ENCODE measurements around the gene PDE2A.

GRCh38 chr11:72673284-72673942, 809 bp downstream of the PDE2A start:
- TF ChIP-seq CTCF (IDR thresholded peaks at IDR 0.05; ENCODE audit: low read depth, low read length): no peak
- no peak for TF ChIP-seq EZH2phosphoT487 (IDR thresholded peaks at IDR 0.05; ENCODE audit: low read depth)
